Activated naive CD8-positive, alpha-beta T cell treated with anti-CD3 and anti-CD28 coated beads, Interleukin-2, amount 50 U/mL, for 24 hours (primary cell): ENCODE results near the gene CDH9.

ENCODE experiments used
- ATAC-seq: fragments of 150-1000 bp; cut with Tn5 transposase; one replicate; pipeline ENCODE4 v1.10.0; 2021
- DNase-seq: peaks from one replicate; pipeline ENCODE4 v3.0.0; 2021
- H3K27ac Mint-ChIP-seq: one replicate; pipeline ENCODE4 v1.8.0; 2021; ENCODE audit warnings: mild to moderate bottlenecking, mixed read lengths
- H3K27me3 Mint-ChIP-seq: one replicate; pipeline ENCODE4 v1.8.0; 2021; ENCODE audit warnings: mixed read lengths
- H3K36me3 Mint-ChIP-seq: one replicate; pipeline ENCODE4 v1.8.0; 2021; ENCODE audit warnings: low read depth, mixed read lengths
- H3K4me1 Mint-ChIP-seq: one replicate; pipeline ENCODE4 v1.8.0; 2021; ENCODE audit warnings: mixed read lengths
- H3K4me3 Mint-ChIP-seq: one replicate; pipeline ENCODE4 v1.8.0; 2021; ENCODE audit warnings: mild to moderate bottlenecking, moderate library complexity, mixed read lengths
- H3K9me3 Mint-ChIP-seq: one replicate; pipeline ENCODE4 v1.8.0; 2021; ENCODE audit warnings: mixed read lengths

CDH9 gene

DNA sequence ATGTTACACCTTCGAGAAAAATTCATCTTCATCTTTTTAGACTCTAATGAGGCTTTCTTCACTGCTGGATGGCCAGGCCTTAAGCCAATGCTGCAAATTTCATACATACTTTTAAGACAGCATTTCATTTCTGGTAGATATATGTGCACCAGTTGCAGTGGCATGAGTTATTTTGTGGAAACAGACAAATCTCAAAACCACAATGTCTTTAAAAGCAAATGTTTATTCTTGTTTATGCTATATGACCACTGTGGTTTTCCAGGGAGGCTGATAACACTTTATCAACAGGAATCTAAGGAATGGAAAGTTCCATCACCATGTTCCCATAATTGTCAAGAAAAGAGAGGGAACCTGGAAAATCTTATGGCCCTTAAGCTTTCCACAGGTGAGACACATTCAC lies 27.7 kb downstream of the CDH9 start:
- no peaks in the 10 kb centered on the region for H3K4me1 Mint-ChIP-seq
- no peak overlapping the region for H3K27ac Mint-ChIP-seq
- DNase-seq, result no peak
- H3K36me3 Mint-ChIP-seq, result no peaks in the 10 kb centered on the region
- H3K27me3 Mint-ChIP-seq, result no peaks in the 10 kb centered on the region
- ATAC-seq, result no peak
- no peak overlapping the region for H3K4me3 Mint-ChIP-seq
- H3K9me3 Mint-ChIP-seq, result peaks cover 6% of the 10 kb centered on the region

GRCh38 chr5:27009540-27009915 lies 28.9 kb downstream of the CDH9 start:
- Mint-ChIP-seq H3K27ac (no peak overlapping the region), H3K9me3 (peaks cover 8% of the 10 kb centered on the region), H3K27me3 (no peaks in the 10 kb centered on the region), H3K4me3 (no peak overlapping the region), H3K4me1 (no peaks in the 10 kb centered on the region), H3K36me3 (no peaks in the 10 kb centered on the region)
- ATAC-seq (no peak), DNase-seq (no peak)

- Mint-ChIP-seq H3K36me3 (no peaks in the 10 kb centered on the region), H3K4me3 (no peak overlapping the region), H3K4me1 (no peaks in the 10 kb centered on the region), H3K9me3 (peaks cover 10% of the 10 kb centered on the region), H3K27ac (no peak overlapping the region), H3K27me3 (no peaks in the 10 kb centered on the region)
- DNase-seq (no peak), ATAC-seq (no peak)
Measured at GRCh38 chr5:27008604-27009539, 29.5 kb downstream of the CDH9 start.

GRCh38 chr5:27007121-27007520 lies 31.3 kb downstream of the CDH9 start:
- H3K27ac Mint-ChIP-seq, result no peak overlapping the region
- no peak for ATAC-seq

DNA sequence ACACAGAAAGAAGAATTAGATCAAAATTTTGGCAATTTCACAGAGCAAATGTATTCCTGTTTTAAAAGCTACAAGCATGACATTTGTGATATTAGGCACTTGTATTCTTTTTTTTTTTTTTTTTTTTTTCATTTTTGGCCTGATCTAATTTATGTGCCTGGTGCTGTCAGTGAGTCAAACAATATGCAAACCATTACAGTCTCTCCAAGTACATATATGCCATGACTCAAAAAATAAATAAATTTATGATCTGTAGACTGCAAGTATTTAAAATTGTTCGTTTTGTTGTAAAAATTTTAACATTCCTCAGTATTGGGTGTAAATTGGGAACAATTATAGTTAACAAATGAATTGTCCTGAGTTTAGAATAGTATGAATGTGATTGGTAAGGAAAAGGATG lies 51.4 kb downstream of the CDH9 start:
- H3K4me1 Mint-ChIP-seq, result no peaks in the 10 kb centered on the region
- ATAC-seq (no peak), DNase-seq (no peak)
- no peaks in the 10 kb centered on the region for H3K27me3 Mint-ChIP-seq
- H3K27ac Mint-ChIP-seq, result no peak overlapping the region
- peaks cover 17% of the 10 kb centered on the region for H3K9me3 Mint-ChIP-seq
- H3K4me3 Mint-ChIP-seq, result no peak overlapping the region
- H3K36me3 Mint-ChIP-seq, result no peaks in the 10 kb centered on the region

More at GRCh38 chr5:27007121-27007520, 31.3 kb downstream of the CDH9 start:
- Mint-ChIP-seq H3K36me3 (no peaks in the 10 kb centered on the region), H3K4me3 (no peak overlapping the region), H3K9me3 (peaks cover 11% of the 10 kb centered on the region), H3K4me1 (no peaks in the 10 kb centered on the region), H3K27me3 (no peaks in the 10 kb centered on the region)
- DNase-seq, result no peak

- Mint-ChIP-seq H3K4me1 (no peaks in the 10 kb centered on the region), H3K27me3 (no peaks in the 10 kb centered on the region), H3K9me3 (peaks cover 24% of the 10 kb centered on the region), H3K27ac (no peak overlapping the region), H3K36me3 (no peaks in the 10 kb centered on the region), H3K4me3 (no peak overlapping the region)
- DNase-seq (no peak), ATAC-seq (no peak)
Measured at GRCh38 chr5:26981750-26982149, 56.6 kb downstream of the CDH9 start.

GRCh38 chr5:26959290-26959689 lies 79.1 kb downstream of the CDH9 start:
- DNase-seq, result no peak
- Mint-ChIP-seq H3K9me3 (peaks cover 18% of the 10 kb centered on the region), H3K27me3 (no peaks in the 10 kb centered on the region), H3K27ac (no peak overlapping the region), H3K36me3 (peaks cover 1% of the 10 kb centered on the region), H3K4me3 (no peak overlapping the region), H3K4me1 (no peaks in the 10 kb centered on the region)
- ATAC-seq, result no peak

DNA sequence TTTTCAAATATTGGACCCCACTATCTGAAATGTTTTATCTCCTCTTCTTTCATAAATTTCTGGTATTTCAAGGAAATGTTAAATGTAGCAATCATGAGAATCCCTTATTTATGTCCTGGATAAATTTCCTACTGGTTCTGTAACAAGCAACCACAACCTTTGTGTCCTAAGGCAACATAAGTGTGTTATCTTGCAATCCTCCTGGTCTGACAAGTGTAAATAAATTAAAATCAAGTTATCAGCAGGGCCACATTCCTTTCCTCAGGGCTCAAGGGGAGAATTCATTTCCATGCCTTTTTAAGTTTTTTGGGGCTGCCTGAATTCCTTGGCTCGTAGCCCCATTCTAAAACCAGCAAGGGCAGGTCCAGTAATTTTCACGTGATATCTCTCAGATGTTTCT lies 83.2 kb downstream of the CDH9 start:
- H3K9me3 Mint-ChIP-seq, result peaks cover 19% of the 10 kb centered on the region
- H3K4me3 Mint-ChIP-seq, result no peak overlapping the region
- no peak overlapping the region for H3K27ac Mint-ChIP-seq
- no peak for DNase-seq
- no peak for ATAC-seq
- H3K4me1 Mint-ChIP-seq, result no peaks in the 10 kb centered on the region
- H3K36me3 Mint-ChIP-seq, result no peaks in the 10 kb centered on the region
- H3K27me3 Mint-ChIP-seq, result no peaks in the 10 kb centered on the region

DNA sequence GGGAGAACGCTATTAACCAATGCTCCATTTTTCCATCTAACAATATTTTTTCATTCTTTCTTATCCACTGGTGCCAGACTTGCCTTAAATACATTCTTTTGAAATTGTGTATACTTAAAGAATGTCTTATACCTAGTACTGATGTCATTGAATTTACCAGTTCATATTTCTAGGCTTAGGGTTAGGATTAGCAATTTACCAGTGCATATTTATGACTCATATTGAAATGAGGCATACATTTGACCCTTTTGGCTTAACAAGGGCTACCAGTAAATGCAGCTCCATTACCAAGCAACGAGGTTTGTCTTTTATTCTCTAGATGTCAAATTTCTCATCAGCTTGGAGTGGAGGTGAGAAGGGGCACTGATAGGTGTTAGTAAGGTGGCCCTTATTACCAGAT lies 89.5 kb downstream of the CDH9 start:
- ATAC-seq (no peak), DNase-seq (no peak)
- Mint-ChIP-seq H3K9me3 (peaks cover 21% of the 10 kb centered on the region), H3K27me3 (no peaks in the 10 kb centered on the region), H3K4me3 (no peak overlapping the region), H3K27ac (no peak overlapping the region), H3K36me3 (no peaks in the 10 kb centered on the region), H3K4me1 (no peaks in the 10 kb centered on the region)

DNA sequence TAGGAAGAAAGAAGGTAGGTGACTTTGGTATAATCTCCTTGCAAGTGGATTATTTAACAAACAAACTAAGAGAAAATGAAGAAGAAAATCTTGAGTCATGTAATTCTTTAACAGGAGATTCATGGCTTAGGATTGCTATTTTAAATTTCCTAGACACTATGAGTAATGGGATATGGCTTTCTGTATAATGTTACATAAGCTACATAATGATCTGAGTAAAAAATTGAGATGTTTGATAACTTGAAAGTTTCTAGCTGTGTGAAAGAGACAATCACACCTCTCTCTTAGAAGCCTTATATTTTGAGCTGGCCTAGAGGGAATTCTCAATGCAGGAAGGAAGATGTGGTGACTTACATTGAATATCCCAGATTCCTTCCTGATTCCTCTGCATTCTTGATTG lies 92.5 kb downstream of the CDH9 start:
- Mint-ChIP-seq H3K27me3 (no peaks in the 10 kb centered on the region), H3K27ac (no peak overlapping the region), H3K4me3 (no peak overlapping the region), H3K9me3 (peaks cover 17% of the 10 kb centered on the region), H3K36me3 (no peaks in the 10 kb centered on the region), H3K4me1 (no peaks in the 10 kb centered on the region)
- DNase-seq (no peak), ATAC-seq (no peak)

DNA sequence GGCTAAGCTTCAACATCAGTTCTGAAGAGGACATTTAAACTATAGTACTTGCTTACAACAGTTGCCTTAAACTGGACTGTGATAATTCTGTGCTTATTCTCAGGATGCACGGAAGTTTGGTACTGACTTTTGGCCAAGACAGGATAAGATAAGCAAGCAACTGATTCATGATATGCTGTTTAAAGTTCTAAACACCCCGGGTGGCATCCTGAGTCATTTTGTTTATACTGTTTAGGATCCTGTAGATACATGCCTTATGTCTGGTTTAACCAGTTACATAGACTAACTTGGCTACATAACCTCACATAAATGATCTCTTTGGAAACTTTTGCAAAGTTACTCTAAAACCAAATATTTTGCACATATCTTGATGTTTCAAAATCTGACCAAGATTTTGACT lies 95.9 kb downstream of the CDH9 start:
- no peaks in the 10 kb centered on the region for H3K4me1 Mint-ChIP-seq
- no peak for DNase-seq
- ATAC-seq, result no peak
- no peaks in the 10 kb centered on the region for H3K36me3 Mint-ChIP-seq
- H3K27me3 Mint-ChIP-seq, result no peaks in the 10 kb centered on the region
- peaks cover 6% of the 10 kb centered on the region for H3K9me3 Mint-ChIP-seq
- H3K27ac Mint-ChIP-seq, result no peak overlapping the region
- no peak overlapping the region for H3K4me3 Mint-ChIP-seq

GRCh38 chr5:26940994-26941393 lies 97.4 kb downstream of the CDH9 start:
- no peaks in the 10 kb centered on the region for H3K4me1 Mint-ChIP-seq
- no peak overlapping the region for H3K27ac Mint-ChIP-seq

GRCh38 chr5:26932238-26932637 lies 106.1 kb downstream of the CDH9 start:
- H3K27me3 Mint-ChIP-seq, result no peaks in the 10 kb centered on the region
- peaks cover 12% of the 10 kb centered on the region for H3K9me3 Mint-ChIP-seq
- no peaks in the 10 kb centered on the region for H3K36me3 Mint-ChIP-seq
- no peaks in the 10 kb centered on the region for H3K4me1 Mint-ChIP-seq
- H3K27ac Mint-ChIP-seq, result no peak overlapping the region
- ATAC-seq, result no peak
- no peak overlapping the region for H3K4me3 Mint-ChIP-seq
- DNase-seq, result no peak

More at GRCh38 chr5:26940994-26941393, 97.4 kb downstream of the CDH9 start:
- Mint-ChIP-seq H3K9me3 (peaks cover 4% of the 10 kb centered on the region), H3K36me3 (no peaks in the 10 kb centered on the region), H3K4me3 (no peak overlapping the region), H3K27me3 (no peaks in the 10 kb centered on the region)
- DNase-seq, result no peak
- no peak for ATAC-seq

DNA sequence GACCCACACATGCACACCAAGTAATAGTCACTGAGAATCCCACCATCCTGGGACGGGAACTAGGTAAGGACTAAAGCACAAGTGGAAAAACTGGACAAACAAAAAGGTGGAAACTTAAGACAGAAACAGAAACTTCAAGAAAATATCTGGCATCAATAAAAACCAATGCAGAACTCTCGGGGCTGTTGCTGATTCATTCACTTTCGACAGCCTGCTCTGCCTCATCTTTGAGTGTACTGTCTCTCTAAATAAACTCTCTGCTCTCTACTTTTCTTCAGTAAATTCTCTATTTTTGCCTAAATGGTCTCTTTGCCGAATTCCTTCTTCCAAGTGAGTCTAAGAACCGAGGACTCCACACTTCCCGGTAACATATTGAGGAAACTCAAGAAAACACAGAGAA lies 116.9 kb downstream of the CDH9 start:
- no peak overlapping the region for H3K27ac Mint-ChIP-seq
- ATAC-seq (no peak), DNase-seq (no peak)
- peaks cover 18% of the 10 kb centered on the region for H3K9me3 Mint-ChIP-seq
- no peak overlapping the region for H3K4me3 Mint-ChIP-seq
- no peaks in the 10 kb centered on the region for H3K36me3 Mint-ChIP-seq
- no peaks in the 10 kb centered on the region for H3K4me1 Mint-ChIP-seq
- H3K27me3 Mint-ChIP-seq, result no peaks in the 10 kb centered on the region

DNA sequence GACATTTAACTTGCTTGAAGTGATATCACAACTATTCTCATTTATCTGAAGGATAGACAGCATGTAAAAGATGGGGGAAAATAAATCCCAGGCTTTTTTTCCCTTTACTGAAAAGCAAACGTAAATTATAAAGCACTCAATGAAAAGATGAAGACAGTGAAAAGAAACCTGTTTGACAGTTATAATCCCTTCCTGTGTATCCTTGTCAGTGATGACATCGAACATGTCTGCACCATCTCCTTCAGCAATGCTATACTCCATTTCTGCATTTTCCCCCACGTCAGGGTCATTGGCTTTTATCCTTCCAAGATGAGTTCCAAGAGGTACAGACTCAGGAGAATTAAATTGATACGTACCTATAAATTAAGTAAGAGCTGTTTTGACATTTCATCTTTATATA lies 134.9 kb downstream of the CDH9 start:
- Mint-ChIP-seq H3K27me3 (no peaks in the 10 kb centered on the region), H3K27ac (no peak overlapping the region), H3K4me1 (no peaks in the 10 kb centered on the region), H3K36me3 (no peaks in the 10 kb centered on the region), H3K4me3 (no peak overlapping the region), H3K9me3 (no peaks in the 10 kb centered on the region)
- no peak for ATAC-seq
- DNase-seq, result no peak
